ENCODE results near the gene NME1. TPM values are rescaled to one million over a fixed set of nuclear protein-coding genes. Genes with fewer than 3 reads are reported as not detected.
A peak's percentile ranks its signal among the peaks of the same experiment; 100 is the strongest.
"Not testable (repeated sequence)": the region's sequence is repeated elsewhere in the genome, so short reads cannot be mapped to it uniquely, and the experiment has no call there.

Gene NME1
- total RNA-seq, 1 donor from 2014 or later = 101 TPM

GRCh38 chr17:51169340-51169739, 16.0 kb downstream of the NME1 start:
- Mint-ChIP-seq H3K4me1 (ENCODE audit: low read depth) (peaks cover 38% of the 10 kb centered on the region), H3K27me3 (ENCODE audit: low read depth) (no peaks in the 10 kb centered on the region), H3K9me3 (ENCODE audit: low read depth) (no peaks in the 10 kb centered on the region), H3K27ac (ENCODE audit: unreplicated experiment) (no peak overlapping the region), H3K36me3 (ENCODE audit: low read depth) (peaks cover 22% of the 10 kb centered on the region), H3K4me3 (ENCODE audit: unreplicated experiment) (no peak overlapping the region)
- TF ChIP-seq, protein P1, sequence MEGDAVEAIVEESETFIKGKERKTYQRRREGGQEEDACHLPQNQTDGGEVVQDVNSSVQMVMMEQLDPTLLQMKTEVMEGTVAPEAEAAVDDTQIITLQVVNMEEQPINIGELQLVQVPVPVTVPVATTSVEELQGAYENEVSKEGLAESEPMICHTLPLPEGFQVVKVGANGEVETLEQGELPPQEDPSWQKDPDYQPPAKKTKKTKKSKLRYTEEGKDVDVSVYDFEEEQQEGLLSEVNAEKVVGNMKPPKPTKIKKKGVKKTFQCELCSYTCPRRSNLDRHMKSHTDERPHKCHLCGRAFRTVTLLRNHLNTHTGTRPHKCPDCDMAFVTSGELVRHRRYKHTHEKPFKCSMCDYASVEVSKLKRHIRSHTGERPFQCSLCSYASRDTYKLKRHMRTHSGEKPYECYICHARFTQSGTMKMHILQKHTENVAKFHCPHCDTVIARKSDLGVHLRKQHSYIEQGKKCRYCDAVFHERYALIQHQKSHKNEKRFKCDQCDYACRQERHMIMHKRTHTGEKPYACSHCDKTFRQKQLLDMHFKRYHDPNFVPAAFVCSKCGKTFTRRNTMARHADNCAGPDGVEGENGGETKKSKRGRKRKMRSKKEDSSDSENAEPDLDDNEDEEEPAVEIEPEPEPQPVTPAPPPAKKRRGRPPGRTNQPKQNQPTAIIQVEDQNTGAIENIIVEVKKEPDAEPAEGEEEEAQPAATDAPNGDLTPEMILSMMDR (IDR thresholded peaks at IDR 0.05) = no peak
- no peak for DNase-seq (ENCODE audit: low spot score)

DNA sequence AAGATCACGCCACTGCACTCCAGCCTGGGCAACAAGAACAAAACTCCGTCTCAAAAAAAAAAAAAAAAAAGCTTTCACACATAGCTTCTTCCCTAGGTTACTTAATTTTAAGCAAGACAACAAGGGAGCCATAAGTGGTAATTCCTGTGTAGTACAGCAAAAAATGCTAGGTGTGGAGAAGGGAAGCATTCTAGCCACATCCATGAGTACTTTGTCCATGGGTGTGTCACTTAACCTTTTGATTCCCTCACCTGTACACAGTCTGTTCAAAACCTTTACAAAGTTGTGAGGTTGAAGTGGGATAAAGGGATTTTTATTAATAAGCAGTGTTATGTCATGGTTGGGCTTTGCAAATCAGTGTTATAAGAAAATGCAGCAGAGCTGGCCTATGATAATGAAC, 17.4 kb downstream of the NME1 start:
- TF ChIP-seq, protein P1 (IDR thresholded peaks at IDR 0.05) = no peak
- Mint-ChIP-seq H3K4me3 (ENCODE audit: unreplicated experiment) (no peak overlapping the region), H3K27ac (ENCODE audit: unreplicated experiment) (no peak overlapping the region), H3K36me3 (ENCODE audit: low read depth) (peaks cover 22% of the 10 kb centered on the region), H3K27me3 (ENCODE audit: low read depth) (no peaks in the 10 kb centered on the region), H3K9me3 (ENCODE audit: low read depth) (no peaks in the 10 kb centered on the region), H3K4me1 (ENCODE audit: low read depth) (peaks cover 30% of the 10 kb centered on the region)
- no peak for DNase-seq (ENCODE audit: low spot score)

GRCh38 chr17:51172030-51172429, 18.7 kb downstream of the NME1 start:
- not testable (repeated sequence) for H3K4me3 Mint-ChIP-seq (ENCODE audit: unreplicated experiment); H3K27me3 Mint-ChIP-seq (ENCODE audit: low read depth); H3K9me3 Mint-ChIP-seq (ENCODE audit: low read depth); DNase-seq (ENCODE audit: low spot score); H3K27ac Mint-ChIP-seq (ENCODE audit: unreplicated experiment)
- Mint-ChIP-seq H3K4me1 (ENCODE audit: low read depth) (peaks cover 26% of the 10 kb centered on the region), H3K36me3 (ENCODE audit: low read depth) (peaks cover 22% of the 10 kb centered on the region)

DNA sequence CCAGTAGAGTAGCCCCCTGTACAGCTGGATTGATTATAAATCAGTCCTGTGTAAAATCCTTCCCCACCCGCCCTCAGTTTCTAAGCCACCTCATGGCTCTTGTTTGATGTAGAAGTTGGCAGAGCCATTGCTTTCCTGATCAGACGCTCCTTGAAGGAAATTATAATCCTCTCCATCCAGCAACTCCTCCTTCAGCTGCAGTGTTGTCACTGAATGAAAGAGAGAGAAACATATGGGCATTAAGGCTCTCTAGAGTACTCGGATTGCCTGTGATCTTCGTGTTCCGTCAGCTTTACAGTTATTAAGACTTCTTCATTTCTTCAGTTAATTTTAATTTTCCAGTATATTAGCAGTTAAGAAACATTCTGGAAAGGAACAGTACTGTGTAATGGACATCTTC, 27.1 kb downstream of the NME1 start:
- DNase-seq (ENCODE audit: low spot score) = no peak
- TF ChIP-seq, protein P1 (IDR thresholded peaks at IDR 0.05) = no peak
- Mint-ChIP-seq H3K9me3 (ENCODE audit: low read depth) (no peaks in the 10 kb centered on the region), H3K36me3 (ENCODE audit: low read depth) (peaks cover 11% of the 10 kb centered on the region), H3K4me3 (ENCODE audit: unreplicated experiment) (no peak overlapping the region), H3K4me1 (ENCODE audit: low read depth) (peaks cover 18% of the 10 kb centered on the region), H3K27ac (ENCODE audit: unreplicated experiment) (peak overlapping the region; percentile 41), H3K27me3 (ENCODE audit: low read depth) (no peaks in the 10 kb centered on the region)

DNA sequence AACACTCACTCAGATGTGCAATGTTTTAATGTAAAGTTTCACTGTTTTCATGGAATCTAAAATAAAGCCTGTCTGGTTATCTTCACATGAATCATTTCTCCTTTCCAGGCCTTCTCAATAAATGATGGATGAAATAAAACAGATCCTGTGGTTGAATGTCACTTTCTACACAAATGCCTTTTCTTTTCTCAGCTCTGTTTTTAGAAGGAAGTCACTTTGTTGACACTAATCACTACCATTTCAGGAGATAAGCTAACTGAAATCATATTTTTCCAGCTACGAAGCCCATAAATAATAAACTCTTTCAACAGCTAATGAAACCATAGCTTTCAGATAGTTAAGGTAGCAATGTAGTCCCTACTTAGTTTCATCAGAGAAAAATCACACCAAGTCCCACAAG, 30.8 kb downstream of the NME1 start:
- Mint-ChIP-seq H3K27ac (ENCODE audit: unreplicated experiment) (no peak overlapping the region), H3K4me3 (ENCODE audit: unreplicated experiment) (no peak overlapping the region), H3K9me3 (ENCODE audit: low read depth) (no peaks in the 10 kb centered on the region), H3K36me3 (ENCODE audit: low read depth) (peaks cover 17% of the 10 kb centered on the region), H3K27me3 (ENCODE audit: low read depth) (no peaks in the 10 kb centered on the region), H3K4me1 (ENCODE audit: low read depth) (peaks cover 18% of the 10 kb centered on the region)
- no peak for DNase-seq (ENCODE audit: low spot score)
- TF ChIP-seq, protein P1 (IDR thresholded peaks at IDR 0.05) = no peak

- TF ChIP-seq, protein P1 (IDR thresholded peaks at IDR 0.05) = no peak
- peaks cover 17% of the 10 kb centered on the region for H3K36me3 Mint-ChIP-seq (ENCODE audit: low read depth)
- no peak overlapping the region for H3K4me3 Mint-ChIP-seq (ENCODE audit: unreplicated experiment)
- no peak overlapping the region for H3K27ac Mint-ChIP-seq (ENCODE audit: unreplicated experiment)
- no peaks in the 10 kb centered on the region for H3K27me3 Mint-ChIP-seq (ENCODE audit: low read depth)
- peaks cover 10% of the 10 kb centered on the region for H3K4me1 Mint-ChIP-seq (ENCODE audit: low read depth)
- H3K9me3 Mint-ChIP-seq (ENCODE audit: low read depth) = no peaks in the 10 kb centered on the region
- no peak for DNase-seq (ENCODE audit: low spot score)
These were observed 32.5 kb downstream of the NME1 start for GRCh38 chr17:51185763-51186332.
